Stimulated activated CD4-positive, alpha-beta T cell treated with anti-CD3 and anti-CD28 coated beads, Interleukin-1b, Interleukin-23, amount 100 ng/mL, for 24 hours (primary cell): ENCODE data around the gene AKR1C8.

Source experiments
- DNase-seq, 4 experiments: peaks; one replicate each; pipeline ENCODE4 v3.0.0-alpha.2; 2020; ENCODE audit warnings: low read depth in 4 of 4, low spot score in 1 of 4

Gene AKR1C8

GRCh38 chr10:5108658-5109416 is 76.1 kb downstream of the AKR1C8 start:
- no peak for DNase-seq

- no peak for DNase-seq
Observed at GRCh38 chr10:5107860-5108526, 77.0 kb downstream of the AKR1C8 start.

GRCh38 chr10:5106553-5106952 is 78.4 kb downstream of the AKR1C8 start:
- DNase-seq: no peak

- DNase-seq: no peak
Observed at GRCh38 chr10:5105626-5106025, 79.3 kb downstream of the AKR1C8 start.
